Endothelial cell of umbilical vein (primary cell): ENCODE measurements around the gene CYB5D1. TPM values are rescaled to one million over a fixed set of nuclear protein-coding genes. Genes with fewer than 3 reads are reported as not detected.

Experiments
- BruUV-seq: library from RNA; stranded (reverse); fragments of 400-500 nt; replicated peaks from 2 replicates; lab custom pipeline; 2021; lab: Mats Ljungman, UMichigan
- CTCF ChIA-PET: fragments of 300-600, 350-600 bp; sonication (Branson Sonifier 250); formaldehyde crosslinking; loops from one replicate; lab custom pipeline; 2021; ENCODE audit warnings: antibody characterized with exemption, inconsistent platforms; lab: Charles Lee
- POLR2A ChIA-PET: fragments of 300-600, 350-600 bp; sonication (Branson Sonifier 250); formaldehyde crosslinking; loops from one replicate; lab custom pipeline; 2021; ENCODE audit warnings: antibody characterized with exemption, inconsistent platforms; lab: Charles Lee
- DNase-seq: peaks from one replicate; pipeline ENCODE4 v3.0.0-alpha.2; 2011; ENCODE audit warnings: low read depth, low spot score
- FAIRE-seq: peaks from 2 replicates; lab custom pipeline; 2011; peaks lifted over from hg19 to GRCh38; lab: Jason Lieb, UNC
- H2AFZ ChIP-seq: 2 replicates; pipeline ENCODE4 v1.6.0; 2012; ENCODE audit warnings: low read depth, low read length, control low read depth, inconsistent platforms
- H3K27ac ChIP-seq: 2 replicates; pipeline ENCODE4 v1.5.1; 2011; ENCODE audit warnings: low read depth, mild to moderate bottlenecking, control low read depth, low read length, moderate library complexity; ENCODE audit not compliant: insufficient read depth
- H3K27me3 ChIP-seq, 2 experiments: 2 replicates each; pipeline versions ENCODE4 v1.6.0 to v1.6.1; 2011; ENCODE audit warnings: low read length in 2 of 2, mixed read lengths in 1 of 2; ENCODE audit not compliant: control insufficient read depth in 2 of 2, insufficient read depth in 2 of 2
- H3K36me3 ChIP-seq, 2 experiments: 2 replicates in 1 of 2; 3 replicates in 1 of 2; pipeline ENCODE4 v1.5.1; 2011; ENCODE audit warnings: low read length in 2 of 2, mild to moderate bottlenecking in 1 of 2, moderate library complexity in 1 of 2; ENCODE audit not compliant: control insufficient read depth in 2 of 2, insufficient read depth in 2 of 2; ENCODE audit errors: extremely low read depth in 1 of 2
- H3K4me1 ChIP-seq: 3 replicates; pipeline ENCODE4 v1.5.1; 2011; ENCODE audit warnings: mild to moderate bottlenecking, low read length; ENCODE audit not compliant: control insufficient read depth, insufficient read depth; ENCODE audit errors: extremely low read depth
- H3K4me2 ChIP-seq: 2 replicates; pipeline ENCODE4 v1.6.1; 2011; ENCODE audit warnings: low read length, control low read depth, mixed read lengths; ENCODE audit not compliant: insufficient read depth
- H3K4me3 ChIP-seq, 3 experiments: fragments of 200-600 bp in 1 of 3; sonication (generic), shearing (Covaris generic) in 1 of 3; replicated peaks in 1 of 3; 2 replicates each; pipeline ENCODE4 v1.5.1; 2011 to 2016; ENCODE audit warnings: control low read depth in 3 of 3, low read length in 3 of 3, mild to moderate bottlenecking in 2 of 3, inconsistent platforms in 1 of 3, low read depth in 1 of 3, moderate library complexity in 1 of 3; ENCODE audit not compliant: insufficient read depth in 1 of 3
- H3K79me2 ChIP-seq: 2 replicates; pipeline ENCODE4 v1.6.0; 2012; ENCODE audit warnings: low read length, inconsistent platforms; ENCODE audit not compliant: control insufficient read depth, insufficient read depth
- H3K9ac ChIP-seq: replicated peaks from 2 replicates; pipeline ENCODE3; 2011; ENCODE audit warnings: low read length, control low read depth; ENCODE audit not compliant: insufficient read depth; ENCODE audit errors: extremely low read depth
- H3K9me1 ChIP-seq: replicated peaks from 3 replicates; pipeline ENCODE4 v1.6.0; 2011; ENCODE audit warnings: mild to moderate bottlenecking, low read length; ENCODE audit not compliant: control insufficient read depth, insufficient read depth; ENCODE audit errors: extremely low read depth
- H3K9me3 ChIP-seq: replicated peaks from 2 replicates; pipeline ENCODE4 v1.5.1; 2012; ENCODE audit warnings: low read length, inconsistent platforms; ENCODE audit not compliant: control insufficient read depth, insufficient read depth
- H4K20me1 ChIP-seq: replicated peaks from 2 replicates; pipeline ENCODE3; 2011; ENCODE audit warnings: mild to moderate bottlenecking, low read length; ENCODE audit not compliant: control insufficient read depth, insufficient read depth; ENCODE audit errors: extremely low read depth
- CTCF ChIP-seq, 2 donors: IDR thresholded peaks; 1 replicate in 1 of 2; 2 replicates in 1 of 2; pipeline ENCODE4 v1.5.1; 2011; ENCODE audit warnings: low read length in 2 of 2, mild to moderate bottlenecking in 2 of 2, moderate library complexity in 2 of 2, control low read depth in 1 of 2, inconsistent platforms in 1 of 2, low read depth in 1 of 2; ENCODE audit not compliant: insufficient read depth in 1 of 2; ENCODE audit errors: extremely low read depth in 1 of 2
- EZH2 ChIP-seq: IDR thresholded peaks from 2 replicates; pipeline ENCODE4 v1.6.1; 2012; ENCODE audit warnings: borderline replicate concordance, low read depth, mild to moderate bottlenecking, moderate library complexity, low read length, inconsistent platforms; ENCODE audit not compliant: severe bottlenecking
- FOS ChIP-seq: IDR thresholded peaks from 2 replicates; pipeline ENCODE4 v1.6.1; 2011; ENCODE audit warnings: mild to moderate bottlenecking, low read length, moderate library complexity, borderline replicate concordance; ENCODE audit not compliant: insufficient read depth
- GATA2 ChIP-seq: IDR thresholded peaks from 2 replicates; pipeline ENCODE4 v1.7.0; 2011; ENCODE audit warnings: low read depth, mild to moderate bottlenecking, moderate library complexity, mixed read lengths, low read length; ENCODE audit not compliant: insufficient read length, insufficient read depth
- JUN ChIP-seq: IDR thresholded peaks from 2 replicates; pipeline ENCODE4 v1.6.1; 2011; ENCODE audit warnings: borderline replicate concordance, low read depth; ENCODE audit not compliant: insufficient read length, insufficient read depth
- MAX ChIP-seq: IDR thresholded peaks from 2 replicates; pipeline ENCODE4 v1.6.1; 2011; ENCODE audit not compliant: insufficient read depth, insufficient read length
- MYC ChIP-seq: IDR thresholded peaks from one replicate; pipeline ENCODE4 v1.6.1; 2011; ENCODE audit warnings: mild to moderate bottlenecking, low read depth, low read length
- POLR2A ChIP-seq: IDR thresholded peaks from 2 replicates; pipeline ENCODE4 v1.6.1; 2012; ENCODE audit warnings: low read depth, mild to moderate bottlenecking, control low read depth, low read length
- POLR2AphosphoS5 ChIP-seq: IDR thresholded peaks from 2 replicates; pipeline ENCODE4 v1.6.1; 2012; ENCODE audit warnings: low read depth, mild to moderate bottlenecking, control low read depth, low read length, moderate library complexity; ENCODE audit not compliant: insufficient read depth
- dilution Hi-C: fragments of 300-500 bp; cut with MboI; formaldehyde crosslinking; loops from one replicate; pipeline ENCODE4 v1.15.0; 2019; ENCODE audit warnings: low sequenced_read_pairs; ENCODE audit not compliant: extremely low pct_ligation_motif_present
- intact Hi-C: fragments of 100-400 bp; cut with micrococcal nuclease; formaldehyde crosslinking; loops from one replicate; pipeline ENCODE4 v1.10.0; 2022
- polyA plus RNA-seq, 4 experiments: library from polyadenylated mRNA; depleted of rRNA in 3 of 4; stranded (reverse) in 3 of 4; unstranded in 1 of 4; fragments of >200 nt; gene quantifications; 2 replicates each; pipeline versions ENCODE4 v1.2.1 to v1.2.3, GENCODE V29; 2011 to 2012; ENCODE audit warnings: missing spikeins in 1 of 4
- total RNA-seq: library from RNA; stranded (reverse); gene quantifications from 2 replicates; pipeline ENCODE4 v1.2.3, GENCODE V29; 2021

Gene CYB5D1
- total and polyA plus RNA-seq, 2 donors (not counting 3 experiments of a cell fraction or from before 2014, with no cell fraction given), result 9.4 to 18.1 TPM

- CTCF ChIA-PET, result interaction anchor here (0.8 to 1.4 kb wide), 6 partner anchors 21 to 99 kb away, joined by 3 to 6 read pairs (median 4); partner anchors contain the start of gene NAA38
- no TSS peak for BruUV-seq
- H3K9me1 ChIP-seq, result no peaks in the 10 kb centered on the region
- peak; percentile 93 for DNase-seq
- H3K79me2 ChIP-seq, result peaks cover 32% of the 10 kb centered on the region
- peaks cover 20 to 22% of the 10 kb centered on the region in 2 experiments for H3K36me3 ChIP-seq
- dilution Hi-C loops, result no loop called here
- H3K9ac ChIP-seq, result peak overlapping the region; percentile 69
- H3K9me3 ChIP-seq, result no peaks in the 10 kb centered on the region
- TF ChIP-seq FOS (no peak), GATA2 (no peak), JUN (no peak), POLR2AphosphoS5 (peak; percentile 35), POLR2A (no peak), EZH2 (no peak), MYC (no peak), MAX (no peak), CTCF (IDR thresholded peaks at IDR 0.05; ENCODE audit: extremely low read depth in 1 of 2, insufficient read depth in 1 of 2, low read depth in 1 of 2, low read length in 2 of 2) (peak; percentile 51 to 77)
- peak; percentile 96 for FAIRE-seq
- no peak overlapping the region for H3K4me3 ChIP-seq
- peak overlapping the region; percentile 60 for H3K4me2 ChIP-seq
- H3K27me3 ChIP-seq, result no peaks in the 10 kb centered on the region
- peaks cover 28% of the 10 kb centered on the region for H3K4me1 ChIP-seq
- POLR2A ChIA-PET, result no interaction called here
- intact Hi-C loops, result loop anchor here (1.0 to 5.0 kb wide), 2 partner anchors 26 to 202 kb away; partner anchors contain the start of genes TP53 and WRAP53
- H3K27ac ChIP-seq, result peak overlapping the region; percentile 78
- H4K20me1 ChIP-seq, result no peaks in the 10 kb centered on the region
- no peak overlapping the region for H2AFZ ChIP-seq
Measured at GRCh38 chr17:7889166-7889955, 31.6 kb downstream of the CYB5D1 start.
